ENCODE measurements around the gene SGTA.

DNA sequence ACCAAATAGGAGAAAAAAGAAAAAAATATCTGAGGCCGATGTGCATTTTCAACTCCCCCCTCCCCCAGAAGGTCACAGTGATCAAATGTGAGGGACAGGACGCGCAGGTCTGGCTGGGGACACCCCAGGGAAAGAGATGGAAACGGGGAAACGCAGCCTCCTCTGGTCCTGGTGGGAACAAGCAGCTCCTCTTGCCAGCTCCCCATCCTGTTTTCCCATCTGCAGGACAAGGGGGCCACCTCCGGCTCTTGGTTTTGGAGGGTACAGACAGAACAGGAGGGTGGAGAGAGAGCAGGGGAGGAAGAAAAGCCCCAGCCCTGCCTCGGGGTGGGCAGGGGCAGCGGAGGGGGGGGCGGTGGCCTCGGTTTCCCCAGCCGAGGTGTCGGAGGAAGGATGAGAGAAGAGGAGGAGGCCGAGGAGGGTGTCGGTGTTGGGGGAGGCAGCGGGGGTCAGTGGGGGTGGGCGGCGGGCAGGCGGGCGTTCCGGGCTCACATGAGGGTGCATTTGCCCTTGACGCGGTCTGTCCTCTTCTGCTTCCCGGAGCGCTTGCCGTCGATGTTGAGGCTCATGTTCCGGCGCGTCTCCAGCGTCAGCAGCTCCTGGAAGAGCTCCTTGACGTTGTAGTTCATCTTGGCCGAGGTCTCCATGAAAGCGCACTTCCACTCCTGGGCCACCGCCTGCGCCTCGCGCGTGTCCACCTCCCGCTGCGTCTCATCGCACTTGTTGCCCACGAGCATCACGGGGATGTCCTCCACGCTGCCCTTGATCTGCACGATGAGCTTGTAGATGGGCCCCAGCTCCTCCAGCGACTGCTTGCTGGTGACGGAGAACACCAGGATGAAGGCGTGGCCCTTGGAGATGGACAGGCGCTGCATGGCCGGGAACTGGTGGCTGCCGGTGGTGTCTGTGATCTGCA is 66.1 kb downstream of the SGTA start:
- TF ChIP-seq, protein P1, sequence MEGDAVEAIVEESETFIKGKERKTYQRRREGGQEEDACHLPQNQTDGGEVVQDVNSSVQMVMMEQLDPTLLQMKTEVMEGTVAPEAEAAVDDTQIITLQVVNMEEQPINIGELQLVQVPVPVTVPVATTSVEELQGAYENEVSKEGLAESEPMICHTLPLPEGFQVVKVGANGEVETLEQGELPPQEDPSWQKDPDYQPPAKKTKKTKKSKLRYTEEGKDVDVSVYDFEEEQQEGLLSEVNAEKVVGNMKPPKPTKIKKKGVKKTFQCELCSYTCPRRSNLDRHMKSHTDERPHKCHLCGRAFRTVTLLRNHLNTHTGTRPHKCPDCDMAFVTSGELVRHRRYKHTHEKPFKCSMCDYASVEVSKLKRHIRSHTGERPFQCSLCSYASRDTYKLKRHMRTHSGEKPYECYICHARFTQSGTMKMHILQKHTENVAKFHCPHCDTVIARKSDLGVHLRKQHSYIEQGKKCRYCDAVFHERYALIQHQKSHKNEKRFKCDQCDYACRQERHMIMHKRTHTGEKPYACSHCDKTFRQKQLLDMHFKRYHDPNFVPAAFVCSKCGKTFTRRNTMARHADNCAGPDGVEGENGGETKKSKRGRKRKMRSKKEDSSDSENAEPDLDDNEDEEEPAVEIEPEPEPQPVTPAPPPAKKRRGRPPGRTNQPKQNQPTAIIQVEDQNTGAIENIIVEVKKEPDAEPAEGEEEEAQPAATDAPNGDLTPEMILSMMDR (IDR thresholded peaks at IDR 0.05), result no peak
- TF ChIP-seq ZFX (IDR thresholded peaks at IDR 0.05; ENCODE audit: borderline replicate concordance), result no peak
